SK-N-MC (cell line): ENCODE measurements around the gene ADAMTS15.

Experiments used
- EZH2 ChIP-seq: fragments of 200-600 bp; sonication (generic); IDR thresholded peaks from one replicate; pipeline ENCODE4 v1.6.1; 2017; ENCODE audit warnings: antibody characterized with exemption
- FOXP2 ChIP-seq: optimal IDR thresholded peaks from 2 replicates; pipeline ENCODE3; 2011; ENCODE audit warnings: mild to moderate bottlenecking, moderate library complexity; ENCODE audit not compliant: insufficient read depth; ENCODE audit errors: extremely low read length, control extremely low read depth
- POLR2AphosphoS5 ChIP-seq: IDR thresholded peaks from 2 replicates; pipeline ENCODE4 v1.6.1; 2012; ENCODE audit warnings: mild to moderate bottlenecking, low read depth, low read length, borderline replicate concordance

GRCh38 chr11:130421199-130421585 lies 27.3 kb upstream of the ADAMTS15 start:
- no peak for TF ChIP-seq EZH2
- no peak for TF ChIP-seq POLR2AphosphoS5
- no peak for TF ChIP-seq FOXP2
